NCI-H2081 (cell line): Measurements from ENCODE around the gene C16orf90.
"Not testable (repeated sequence)": the region's sequence is repeated elsewhere in the genome, so short reads cannot be mapped to it uniquely, and the experiment has no call there.

Experiments
- DNase-seq, 2 experiments: peaks; one replicate each; lab custom pipeline; 2025; lab: John Stamatoyannopoulos, UW

The C16orf90 gene

DNA sequence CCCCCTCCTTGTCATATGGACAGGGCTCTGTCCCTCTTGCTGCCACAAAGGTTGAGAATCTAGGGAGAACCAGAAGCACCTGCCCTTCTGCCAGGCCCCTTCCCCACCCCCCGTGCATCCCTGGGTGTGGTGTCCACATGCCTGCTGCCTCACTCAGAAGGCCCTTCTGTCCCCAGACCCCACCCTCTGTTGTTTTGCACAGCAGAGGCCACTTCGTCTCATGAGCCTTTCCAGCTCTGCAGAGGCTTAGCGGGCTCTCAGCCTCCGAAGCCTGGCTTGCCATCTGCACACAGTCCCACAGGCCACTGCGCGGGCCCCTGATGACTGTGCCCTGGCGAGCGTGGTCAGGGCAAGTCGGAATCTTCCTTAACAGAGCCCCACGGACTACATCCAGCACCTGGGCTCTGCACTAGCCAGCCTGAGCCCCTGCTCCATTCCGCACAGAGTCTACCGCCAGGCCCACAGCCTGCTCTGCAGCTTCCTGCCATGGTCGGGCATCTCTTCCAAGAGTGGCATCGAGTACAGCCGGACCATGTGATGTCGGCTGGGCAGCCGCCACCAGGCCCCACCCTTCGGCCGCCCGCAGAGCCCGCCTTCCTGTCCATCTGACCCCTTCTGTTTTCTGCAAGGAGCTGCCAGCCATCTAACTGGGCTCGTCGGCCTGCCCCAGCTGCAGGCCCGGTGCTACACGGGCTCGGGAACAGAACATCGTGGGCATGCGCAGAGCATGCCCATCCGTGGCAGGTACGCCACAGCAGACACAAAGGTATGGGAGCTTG is 10.8 kb downstream of the C16orf90 start:
- DNase-seq, result no peak

- DNase-seq, result no peak
Measured at GRCh38 chr16:3482659-3483241, 12.5 kb downstream of the C16orf90 start.

- DNase-seq, result no peak
Measured at GRCh38 chr16:3481696-3482658, 13.3 kb downstream of the C16orf90 start.

DNA sequence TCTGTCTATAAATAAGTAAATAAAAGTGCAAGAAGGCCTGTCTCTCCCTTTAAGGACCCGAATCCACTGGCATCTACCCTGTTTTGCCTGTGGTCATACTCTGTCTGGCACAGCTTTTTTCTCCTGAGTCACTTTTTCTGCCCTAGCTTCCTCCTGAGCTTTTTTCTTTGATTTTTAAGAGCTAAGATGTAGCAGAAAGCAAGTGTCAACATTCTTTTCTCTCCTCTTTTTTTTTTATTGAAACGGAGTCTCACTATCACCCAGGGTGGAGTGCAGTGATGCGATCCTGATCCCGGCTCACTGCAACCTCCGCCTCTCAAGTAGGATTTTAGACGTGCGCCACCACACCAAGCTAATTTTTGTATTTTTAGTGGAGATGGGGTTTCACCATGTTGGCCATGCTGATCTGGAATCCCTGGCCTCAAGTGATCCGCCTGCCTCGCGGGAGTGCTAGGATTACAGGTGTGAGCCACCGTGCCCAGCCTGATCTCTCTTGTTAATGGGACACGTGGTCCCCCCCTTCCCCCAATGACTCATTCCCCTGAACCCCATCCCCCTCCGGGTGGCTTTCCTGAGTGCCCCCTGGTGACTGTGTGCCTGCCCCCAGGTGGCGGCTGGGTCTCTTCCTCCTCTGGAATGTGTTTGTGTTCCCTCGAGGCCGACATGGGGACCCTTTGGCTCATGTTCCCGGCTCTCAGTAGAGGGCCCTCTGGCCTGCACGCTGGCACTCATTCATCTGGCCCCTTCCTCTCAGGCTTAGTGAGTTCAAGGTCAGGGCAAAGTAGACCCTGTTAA is 14.2 kb downstream of the C16orf90 start:
- no peak for DNase-seq

- no peak for DNase-seq
Measured at GRCh38 chr16:3479654-3480216, 15.6 kb downstream of the C16orf90 start.

- DNase-seq, result no peak
Measured at GRCh38 chr16:3478242-3478925, 16.9 kb downstream of the C16orf90 start.

- DNase-seq, result no peak
Measured at GRCh38 chr16:3476409-3476808, 18.9 kb downstream of the C16orf90 start.

GRCh38 chr16:3475604-3476375 is 19.5 kb downstream of the C16orf90 start:
- no peak for DNase-seq

DNA sequence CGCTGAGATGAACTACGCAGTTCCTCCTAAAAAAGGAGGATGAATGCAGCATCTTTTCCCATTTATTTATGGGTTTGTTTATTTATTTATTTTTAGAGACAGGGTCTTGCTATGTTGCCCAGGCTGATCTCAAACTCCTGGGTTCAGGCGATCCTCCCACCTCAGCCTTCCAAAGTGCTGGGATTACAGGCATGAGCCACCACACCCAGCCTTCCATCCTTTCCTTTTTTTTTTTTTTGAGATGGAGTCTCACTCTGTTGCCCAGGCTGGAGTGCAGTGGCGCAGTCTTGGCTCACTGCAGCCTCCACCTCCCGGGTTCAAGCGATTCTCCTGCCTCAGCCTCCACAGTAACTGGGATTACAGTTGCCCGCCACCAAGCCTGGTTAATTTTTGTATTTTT is 20.4 kb downstream of the C16orf90 start:
- DNase-seq, result not testable (repeated sequence)

- no peak for DNase-seq
Measured at GRCh38 chr16:3474136-3474779, 21.0 kb downstream of the C16orf90 start.

GRCh38 chr16:3473596-3473943 is 21.7 kb downstream of the C16orf90 start:
- DNase-seq, result not testable (repeated sequence)

GRCh38 chr16:3472878-3473595 is 22.3 kb downstream of the C16orf90 start:
- no peak for DNase-seq

GRCh38 chr16:3471518-3472176 is 23.6 kb downstream of the C16orf90 start:
- no peak for DNase-seq

- no peak for DNase-seq
Measured at GRCh38 chr16:3470723-3471122, 24.6 kb downstream of the C16orf90 start.

GRCh38 chr16:3469736-3470135 is 25.6 kb downstream of the C16orf90 start:
- DNase-seq, result no peak

DNA sequence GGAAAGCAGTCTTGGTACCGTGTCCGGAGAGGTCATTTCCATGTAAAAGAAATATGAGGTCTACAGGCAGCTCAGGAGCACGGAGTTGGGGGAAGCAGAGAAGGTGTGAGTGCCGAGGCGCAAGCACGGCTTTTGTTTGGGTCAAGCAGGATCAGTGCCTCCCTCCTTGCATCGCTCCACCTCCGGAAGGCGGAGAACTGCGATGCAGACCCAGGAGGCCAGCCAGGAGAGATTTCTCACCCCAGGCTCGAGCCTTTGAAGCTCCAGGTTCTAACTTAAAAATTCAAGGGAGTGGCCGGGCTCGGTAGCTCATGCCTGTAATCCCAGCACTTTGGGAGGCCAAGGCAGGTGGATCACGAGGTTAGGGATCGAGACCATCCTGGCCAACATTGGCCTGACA is 26.8 kb downstream of the C16orf90 start:
- no peak for DNase-seq

DNA sequence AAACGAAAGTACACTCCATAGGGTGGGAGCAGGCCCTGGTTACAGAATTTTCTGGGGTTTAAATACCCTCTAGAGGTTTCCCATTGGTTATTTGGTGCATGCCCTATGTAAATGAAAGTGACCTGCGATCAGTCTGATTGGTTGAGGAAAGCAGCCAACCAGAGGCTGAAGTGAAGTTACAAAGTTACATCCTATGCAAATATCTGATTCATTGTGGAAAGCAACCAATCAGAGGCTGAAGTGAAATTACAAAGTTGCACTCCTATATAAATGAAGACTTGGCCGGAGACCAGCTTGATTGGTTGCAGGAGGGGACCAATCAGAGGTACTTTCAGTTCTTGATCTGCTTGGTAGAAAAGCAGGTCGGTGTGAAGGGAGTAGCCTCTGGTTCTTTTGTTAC is 27.4 kb downstream of the C16orf90 start:
- no peak for DNase-seq

- no peak for DNase-seq
Measured at GRCh38 chr16:3467182-3467581, 28.1 kb downstream of the C16orf90 start.
